NCI-H2196 (cell line): ENCODE data around the gene ZDHHC14.
"Not testable (repeated sequence)": the region's sequence is repeated elsewhere in the genome, so short reads cannot be mapped to it uniquely, and the experiment has no call there.

Experiments
- DNase-seq: peaks from one replicate; lab custom pipeline; 2025; ENCODE audit not compliant: unreplicated experiment; lab: John Stamatoyannopoulos, UW

Gene ZDHHC14

DNA sequence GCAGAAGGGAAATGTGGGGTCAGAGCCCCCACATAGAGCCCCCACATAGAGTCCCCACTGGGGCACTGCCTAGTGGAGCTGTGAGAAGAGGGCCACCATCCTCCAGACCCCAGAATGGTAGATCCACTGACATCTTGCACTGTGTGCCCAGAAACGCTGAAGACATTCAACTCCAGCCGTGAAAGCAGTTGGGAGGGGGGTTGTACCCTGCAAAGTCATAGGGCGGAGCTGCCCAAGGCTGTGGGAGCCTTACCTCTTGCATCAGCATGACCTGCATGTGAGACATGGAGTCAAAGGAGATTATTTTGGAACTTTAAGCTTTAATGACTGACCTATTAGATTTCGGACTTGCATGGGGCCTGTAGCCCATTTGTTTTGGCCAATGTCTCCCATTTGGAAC, 209.7 kb downstream of the ZDHHC14 start:
- DNase-seq = not testable (repeated sequence)

DNA sequence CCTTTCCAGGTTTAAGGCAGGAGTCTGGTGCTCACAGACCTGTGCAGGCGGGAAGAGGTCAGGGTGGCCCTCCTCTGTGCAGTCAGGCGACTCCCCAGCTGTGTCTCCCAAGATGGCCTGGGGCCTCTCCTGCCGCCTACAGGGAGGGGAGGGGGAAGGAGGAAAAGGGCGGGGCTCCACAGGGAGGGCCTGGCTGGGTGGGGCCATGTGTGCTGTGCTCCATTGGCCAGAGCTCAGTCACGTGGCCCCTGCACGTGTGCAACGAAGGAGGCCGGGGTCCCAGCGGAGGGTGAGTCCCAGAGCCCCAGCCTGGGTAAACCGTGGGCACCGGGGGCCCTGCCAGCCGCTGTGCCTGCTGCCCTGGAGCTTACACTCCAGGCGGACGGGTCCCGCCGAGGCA, 211.6 kb downstream of the ZDHHC14 start:
- DNase-seq = no peak

DNA sequence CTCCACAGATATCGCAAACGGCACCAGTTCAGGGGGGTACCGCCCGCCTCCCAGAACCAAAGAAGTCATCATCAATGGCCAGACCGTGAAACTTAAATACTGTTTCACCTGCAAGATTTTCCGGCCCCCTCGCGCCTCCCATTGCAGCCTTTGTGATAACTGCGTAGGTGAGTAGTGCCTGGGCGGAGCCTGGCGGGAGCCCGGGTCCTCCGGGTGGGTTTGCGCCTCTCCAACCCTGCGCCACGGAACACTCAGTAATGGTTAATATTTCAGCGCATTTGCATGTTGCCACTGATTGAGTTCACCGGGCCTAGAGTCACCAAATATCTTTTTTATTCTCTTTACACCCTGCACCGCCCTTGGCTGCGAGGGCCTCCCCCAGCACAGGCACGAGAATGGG, 212.0 kb downstream of the ZDHHC14 start:
- no peak for DNase-seq

DNA sequence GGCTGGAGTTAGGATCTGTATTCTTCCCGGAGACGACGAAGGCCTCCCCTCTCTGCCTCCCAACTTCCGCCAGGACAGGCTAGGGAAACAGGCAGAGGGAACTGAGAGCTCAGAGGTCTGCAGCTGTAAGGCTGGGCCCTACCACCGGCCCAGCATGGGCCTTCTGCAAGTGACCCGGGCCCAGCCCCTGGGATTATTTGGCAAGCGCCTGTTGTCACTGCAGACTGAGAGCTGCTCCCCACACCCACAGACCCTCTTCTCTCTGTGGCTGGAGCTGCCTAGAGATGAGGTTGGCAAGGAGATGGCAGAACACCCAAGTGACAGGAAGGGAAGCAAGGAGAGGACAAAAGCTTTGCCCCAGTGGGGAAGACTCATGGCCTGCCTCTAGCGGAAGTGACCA, 212.6 kb downstream of the ZDHHC14 start:
- no peak for DNase-seq

DNA sequence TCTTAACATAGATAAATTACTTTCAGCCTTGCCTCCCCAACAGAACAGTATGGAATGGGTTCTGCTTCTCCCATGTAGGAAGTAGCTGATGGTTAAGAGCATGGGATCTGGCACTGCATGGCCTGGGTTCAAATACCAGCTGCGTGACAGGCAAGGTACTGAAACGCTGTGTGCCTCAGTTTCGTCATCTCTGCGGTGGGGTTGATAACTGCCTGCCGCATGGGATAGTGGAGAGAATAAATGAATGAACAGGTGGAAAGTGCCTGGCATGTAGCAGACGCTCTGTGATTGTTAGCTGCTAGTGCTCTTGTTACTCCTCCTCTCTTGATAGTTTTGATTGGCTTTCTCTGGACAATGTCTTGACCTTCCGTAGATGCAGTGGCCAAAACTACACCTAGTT, 213.3 kb downstream of the ZDHHC14 start:
- DNase-seq = no peak

DNA sequence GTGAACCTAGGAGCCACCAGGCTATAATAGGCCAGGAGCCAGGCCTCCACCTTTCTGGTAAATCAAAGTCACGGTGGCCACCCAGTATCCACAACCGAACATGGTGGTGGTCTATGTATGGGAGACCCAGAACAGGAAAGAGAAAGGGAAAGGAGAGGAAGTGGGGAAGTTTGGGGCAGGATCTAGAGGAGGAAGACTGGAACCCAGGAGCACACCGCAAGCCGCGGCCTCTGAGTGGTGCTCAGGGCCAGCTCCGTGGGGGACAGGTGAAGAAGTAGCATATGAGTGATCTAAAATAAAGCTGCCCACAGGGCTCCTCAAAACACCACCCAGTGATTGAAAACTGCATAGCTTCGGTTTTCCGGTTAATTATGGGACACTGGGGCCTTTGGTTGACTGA, 214.8 kb downstream of the ZDHHC14 start:
- DNase-seq = no peak

DNA sequence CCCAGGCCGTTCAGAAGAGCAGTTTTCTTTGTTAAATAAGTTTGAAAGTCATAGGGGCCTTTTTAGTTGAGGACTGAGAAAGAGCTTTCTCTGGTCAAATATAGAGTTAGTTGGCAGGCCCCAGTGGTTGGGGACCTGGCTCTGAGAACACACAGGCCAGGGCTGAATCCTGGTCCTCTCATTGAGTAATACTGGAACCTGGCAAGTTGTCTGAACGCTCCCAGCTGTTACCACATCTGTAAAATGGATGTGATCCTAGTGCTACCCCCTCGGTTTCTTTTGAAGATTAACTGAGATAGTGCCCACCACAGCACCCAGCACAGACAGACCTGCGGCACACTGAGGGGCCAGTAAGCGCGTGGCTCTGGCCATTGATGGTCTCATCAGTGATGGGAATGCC, 215.5 kb downstream of the ZDHHC14 start:
- DNase-seq = no peak

DNA sequence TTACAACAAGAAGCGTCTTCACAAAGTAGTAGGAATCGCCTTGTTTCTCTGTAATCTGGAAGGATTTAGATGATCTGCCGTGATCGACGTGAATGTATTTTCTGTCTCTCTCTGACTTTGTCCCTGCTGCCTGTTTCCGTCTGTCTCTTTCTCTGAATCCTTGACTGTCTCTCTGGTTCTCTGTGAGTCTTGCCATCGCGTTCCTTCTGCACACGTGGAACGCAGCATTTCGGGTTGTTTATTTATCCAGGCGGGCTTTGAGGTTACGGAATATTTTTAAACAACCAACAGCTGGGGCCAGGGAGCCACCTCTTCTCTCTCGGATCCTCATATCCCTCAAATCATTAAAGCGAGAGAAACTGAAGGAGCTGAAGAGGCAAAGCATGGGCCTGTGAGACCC, 215.9 kb downstream of the ZDHHC14 start:
- DNase-seq = no peak

DNA sequence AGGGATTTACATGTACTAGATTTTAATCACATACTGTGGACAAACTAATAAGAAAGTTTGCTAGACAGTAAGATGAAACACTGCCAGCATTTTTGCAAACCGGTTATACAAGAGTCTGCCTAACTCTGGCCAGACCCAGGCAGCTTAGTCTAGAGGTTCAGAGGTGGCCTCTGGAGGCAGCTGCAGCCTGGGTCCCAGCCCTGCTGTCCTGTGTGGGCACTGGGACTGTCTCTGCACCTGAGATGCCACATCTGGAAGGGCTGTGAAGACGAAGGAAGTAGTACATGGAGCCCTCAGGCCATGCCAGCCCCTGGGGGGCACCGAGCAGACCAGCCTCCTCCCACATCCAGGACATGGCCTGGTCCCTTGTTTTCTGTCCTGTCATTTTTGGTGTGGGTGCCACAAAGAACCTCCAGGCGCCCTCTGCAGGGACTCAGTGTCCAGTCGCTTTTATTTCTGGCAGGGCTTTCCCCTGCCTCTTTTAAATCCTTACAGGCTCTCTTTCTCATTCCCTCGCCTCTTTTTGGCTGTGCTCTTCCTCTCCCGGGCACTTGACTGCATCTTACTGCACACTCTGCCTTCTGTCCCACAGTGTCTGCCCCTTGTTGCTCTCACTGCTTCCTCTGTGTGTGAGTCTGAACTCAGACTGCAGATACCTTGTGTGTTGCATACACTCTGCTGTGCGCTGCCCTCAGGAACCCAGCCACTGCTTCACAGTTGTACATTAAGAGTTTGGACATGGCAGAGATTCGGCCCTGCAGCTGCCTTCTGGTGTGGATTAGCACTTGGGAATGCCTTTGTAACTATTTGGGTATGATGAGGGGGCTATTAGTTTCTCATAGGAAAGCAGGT, 216.7 kb downstream of the ZDHHC14 start:
- peak; percentile 16 for DNase-seq

DNA sequence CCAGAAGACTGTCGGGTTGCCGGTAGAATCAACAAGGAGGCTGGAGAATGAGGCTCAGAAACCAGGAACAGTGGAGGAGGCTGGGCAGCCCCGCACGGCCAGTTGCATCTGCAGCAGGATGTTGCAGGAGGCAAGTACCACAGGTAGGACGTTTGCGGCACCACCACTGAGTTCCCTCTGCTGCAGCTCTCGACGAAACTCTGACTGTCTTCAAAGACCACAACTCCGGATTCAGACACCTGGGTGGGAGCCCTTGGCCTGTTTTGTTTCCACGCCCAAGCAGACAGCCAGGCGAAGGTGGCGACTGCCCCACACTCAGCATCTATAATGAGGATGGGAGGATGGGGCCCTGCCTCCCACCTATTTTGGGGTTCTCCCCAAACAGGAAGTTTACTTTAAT, 218.2 kb downstream of the ZDHHC14 start:
- no peak for DNase-seq

DNA sequence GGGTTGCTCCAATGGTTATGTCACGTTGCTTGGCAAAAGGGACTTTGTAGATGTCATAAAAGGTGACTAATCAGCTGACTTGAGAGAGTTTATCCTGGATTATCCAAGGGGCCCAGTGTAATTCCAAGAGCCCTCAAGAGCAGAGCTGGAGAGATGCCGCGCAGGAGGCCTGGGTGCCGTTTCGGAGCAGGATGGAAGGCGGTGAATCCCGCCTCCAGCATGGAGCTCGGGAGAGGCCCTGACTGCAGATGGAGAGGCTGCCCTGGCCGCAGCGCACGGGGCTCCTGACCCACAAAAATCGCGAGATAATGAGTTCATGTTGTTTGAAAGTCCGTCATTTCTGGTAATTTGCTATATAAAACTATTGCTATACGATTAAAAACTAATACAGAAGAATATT, 219.8 kb downstream of the ZDHHC14 start:
- no peak for DNase-seq

DNA sequence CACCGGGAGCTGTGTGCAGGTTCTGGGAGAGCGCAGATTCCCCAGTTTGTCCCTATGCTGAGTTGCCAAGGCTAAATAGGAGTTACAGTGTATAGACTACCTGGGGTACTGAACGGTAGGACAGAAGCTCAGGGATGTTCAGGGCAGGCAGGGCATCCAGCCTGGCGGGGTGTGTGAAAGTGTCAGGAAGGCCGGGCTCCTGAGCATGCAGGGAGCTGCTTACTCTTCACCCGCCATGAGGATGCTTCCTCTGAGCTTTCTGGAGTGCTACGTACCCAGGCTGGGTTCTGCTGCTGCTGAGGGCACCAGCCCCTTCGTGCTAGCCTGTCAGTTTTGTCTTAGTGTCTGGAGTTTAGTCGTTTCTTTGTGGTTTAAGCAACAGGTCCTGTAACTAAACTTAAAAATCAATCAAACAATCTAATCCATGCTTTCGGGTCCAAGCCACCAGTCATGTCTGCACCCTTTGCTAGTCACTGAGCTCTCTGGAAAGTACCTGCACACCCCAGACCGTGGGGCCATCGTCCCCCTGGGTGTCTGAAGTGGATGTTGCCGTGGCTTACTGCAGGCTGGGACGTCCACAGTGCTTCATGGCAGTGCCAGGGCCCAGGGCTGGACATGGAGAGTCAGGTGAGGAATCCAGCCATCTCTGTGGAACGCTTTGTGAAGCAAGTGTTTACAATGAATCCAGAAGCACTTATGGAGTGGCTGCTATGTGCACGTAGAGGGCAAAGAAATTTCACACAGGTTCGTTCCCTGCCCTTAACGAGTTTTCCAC, 221.7 kb downstream of the ZDHHC14 start:
- DNase-seq = no peak

DNA sequence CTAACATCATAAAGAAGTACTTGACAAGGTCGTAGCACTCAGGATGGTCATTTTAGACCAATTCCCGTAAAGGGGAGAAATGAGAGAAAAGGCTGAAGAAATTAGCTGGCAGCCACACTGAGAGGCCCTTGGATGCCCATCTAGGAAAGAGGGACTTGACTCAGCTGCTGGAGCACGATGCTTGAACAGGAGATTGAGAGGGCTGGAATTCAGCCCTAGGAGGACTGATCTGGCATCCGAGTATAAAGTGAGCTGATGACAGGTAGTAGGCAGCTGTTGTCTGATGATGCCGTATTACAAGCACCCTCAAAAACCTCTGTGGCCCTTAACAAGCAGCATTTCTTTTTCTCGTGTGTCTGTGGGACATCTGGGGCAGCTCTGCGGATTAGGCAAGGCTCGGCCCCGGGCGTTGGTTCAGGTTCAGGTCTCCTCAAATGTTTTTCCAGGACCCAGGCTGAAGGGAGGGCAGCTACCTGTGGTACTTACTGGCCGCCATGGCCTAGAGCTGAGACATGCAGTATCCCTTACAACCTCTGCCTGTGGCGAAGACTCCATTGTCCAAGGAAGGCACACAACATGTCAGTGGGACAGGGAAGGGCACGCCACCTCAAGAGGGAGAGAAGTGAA, 222.4 kb downstream of the ZDHHC14 start:
- no peak for DNase-seq

DNA sequence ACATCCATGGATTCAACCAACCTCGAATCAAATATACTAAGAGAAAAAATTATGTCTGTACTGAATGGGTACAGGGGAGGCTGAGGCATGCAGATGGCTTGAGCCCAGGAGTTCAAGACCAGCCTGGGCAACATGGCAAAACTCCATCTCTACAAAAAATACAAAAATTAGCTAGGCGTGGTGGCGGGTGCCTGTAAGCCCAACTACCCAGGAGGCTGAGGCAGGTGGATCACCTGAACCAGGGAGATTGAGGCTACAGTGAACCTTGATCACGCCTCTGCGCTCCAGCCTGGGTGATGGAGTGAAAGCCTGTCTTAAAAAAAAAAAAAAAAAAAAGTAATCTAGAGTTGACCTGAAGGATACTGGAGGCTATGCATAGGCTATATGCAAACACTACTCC, 223.0 kb downstream of the ZDHHC14 start:
- DNase-seq = no peak

DNA sequence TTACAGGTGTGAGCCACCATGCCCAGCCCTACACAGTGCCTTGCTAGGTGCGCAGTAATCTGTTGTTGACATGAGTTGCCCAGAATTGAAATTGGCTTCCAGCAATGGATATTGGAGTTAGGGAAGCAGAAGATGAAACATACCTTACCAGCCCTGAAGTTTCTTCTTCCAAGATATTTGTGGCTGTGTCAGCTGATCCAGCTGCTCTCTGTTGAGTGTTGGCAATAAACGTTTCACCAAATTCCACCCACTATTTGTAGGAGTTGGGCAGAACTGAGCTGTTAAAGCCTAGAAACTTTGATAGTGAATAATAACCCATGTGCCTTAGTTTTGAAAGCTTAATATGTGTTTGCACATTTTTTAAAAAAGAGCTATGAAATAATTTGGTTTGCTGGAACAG, 223.8 kb downstream of the ZDHHC14 start:
- DNase-seq = no peak

DNA sequence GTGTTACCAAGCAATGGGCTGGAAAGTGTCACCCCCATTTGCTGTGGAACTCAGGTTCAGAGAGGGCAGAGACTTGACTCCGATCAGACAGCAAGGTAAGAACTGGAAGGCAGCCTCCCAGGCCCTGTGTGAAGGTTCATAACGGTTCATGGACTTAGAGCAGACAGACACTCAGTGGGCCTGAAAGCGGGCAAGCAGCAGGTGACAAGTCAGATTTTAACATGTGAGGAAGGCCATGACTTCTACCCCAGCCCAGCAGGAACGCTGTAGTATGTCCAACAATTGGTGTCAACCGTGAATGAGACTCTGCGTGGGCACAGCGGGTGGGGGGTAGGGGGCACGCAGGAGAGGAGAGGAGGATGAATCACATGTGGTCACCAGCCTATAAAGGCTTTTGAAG, 224.5 kb downstream of the ZDHHC14 start:
- no peak for DNase-seq

DNA sequence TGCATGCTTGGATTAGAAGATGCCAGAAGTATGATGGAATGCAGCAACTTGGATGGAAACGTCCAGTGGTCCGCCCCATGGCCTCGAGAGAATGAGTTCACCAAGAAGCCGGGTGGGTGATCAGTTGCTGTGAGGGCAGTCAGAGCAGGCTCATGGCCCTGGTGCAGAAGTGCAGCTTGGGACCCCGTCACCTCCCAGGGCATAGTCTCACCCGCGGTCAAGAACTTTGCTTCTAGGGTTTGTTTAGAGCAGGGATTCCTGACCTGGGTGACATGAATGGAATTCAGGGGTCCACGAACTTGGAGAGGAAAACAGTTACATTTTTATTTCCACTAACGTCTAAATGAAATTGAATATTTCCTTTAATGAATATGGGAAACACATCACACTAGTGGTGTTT, 225.5 kb downstream of the ZDHHC14 start:
- no peak for DNase-seq

DNA sequence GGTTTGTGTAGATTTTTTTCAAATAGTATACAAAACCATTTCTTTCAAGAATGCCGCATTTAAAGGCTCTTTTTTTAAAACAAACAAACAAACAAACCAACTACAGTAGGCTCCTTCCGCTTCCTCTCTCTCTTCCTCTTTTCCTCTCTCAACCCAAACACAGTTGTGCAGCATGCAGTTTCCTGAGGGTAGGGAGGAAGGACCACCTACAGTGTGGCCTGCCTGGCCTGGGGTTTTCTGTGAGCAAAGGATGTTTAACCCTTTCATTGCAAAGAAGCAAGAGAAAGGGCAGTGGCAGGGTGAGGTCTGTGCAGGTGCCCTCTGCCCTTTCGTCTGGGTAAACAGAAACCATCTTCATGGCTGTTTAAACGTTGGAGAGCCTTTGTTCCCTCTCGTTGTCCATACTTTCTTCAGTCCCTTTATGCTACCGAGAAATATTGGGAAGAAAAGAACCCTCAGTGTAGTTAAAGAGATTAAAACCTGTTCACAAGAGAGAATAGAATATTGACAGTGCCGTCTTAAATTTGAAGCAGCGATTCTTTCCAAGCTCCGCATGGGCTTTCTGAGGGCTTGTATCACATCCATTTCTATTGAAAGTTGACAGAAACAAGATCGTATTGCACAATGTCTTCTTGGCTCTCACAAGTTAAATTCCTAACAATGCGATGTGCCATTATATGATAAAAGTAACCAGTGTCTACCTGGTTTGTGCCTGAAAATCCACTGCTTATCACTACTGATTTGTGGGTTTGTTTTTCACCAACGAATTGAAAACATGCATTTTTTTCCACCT, 226.5 kb downstream of the ZDHHC14 start:
- DNase-seq = no peak

DNA sequence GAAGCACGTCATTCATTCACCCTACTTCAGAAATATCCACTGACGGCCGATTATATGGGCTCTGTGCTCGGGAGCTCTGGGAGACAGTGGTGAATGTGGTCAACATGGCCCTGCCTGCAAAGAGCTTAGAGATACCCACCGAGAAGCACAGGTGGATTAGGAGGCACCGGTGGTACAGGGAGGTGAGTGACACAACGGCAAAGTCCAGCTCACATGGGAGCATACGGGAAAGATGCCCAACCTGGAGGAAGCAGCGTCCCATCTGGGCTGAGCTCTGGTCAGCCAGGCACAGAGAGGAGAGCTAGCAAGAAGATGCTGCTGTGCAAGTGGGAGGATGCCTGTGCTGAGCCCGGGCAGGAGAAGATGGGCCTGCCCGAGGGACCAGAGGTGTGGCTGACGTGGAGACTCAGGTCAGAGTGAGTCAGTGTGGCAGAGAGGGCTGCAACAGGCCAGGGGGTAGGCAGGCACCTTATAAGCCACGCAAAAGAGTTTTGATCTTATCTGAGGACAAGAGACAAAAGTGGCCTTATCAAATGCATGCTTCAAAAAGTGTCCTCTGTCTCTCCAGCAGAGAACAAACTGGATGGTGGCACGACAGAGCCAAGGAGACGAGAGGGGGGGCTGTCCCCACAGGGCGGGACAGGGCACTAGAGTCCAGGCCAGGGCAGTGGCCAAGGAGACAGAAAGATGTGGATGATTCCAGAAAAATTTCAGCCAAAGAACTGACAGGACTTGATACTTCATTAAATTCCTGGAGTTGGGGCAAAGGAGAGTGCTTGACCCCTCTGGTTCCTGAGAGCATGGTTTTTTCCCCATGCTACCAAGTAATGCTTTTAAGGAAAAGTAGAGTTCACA, 227.5 kb downstream of the ZDHHC14 start:
- DNase-seq = no peak

DNA sequence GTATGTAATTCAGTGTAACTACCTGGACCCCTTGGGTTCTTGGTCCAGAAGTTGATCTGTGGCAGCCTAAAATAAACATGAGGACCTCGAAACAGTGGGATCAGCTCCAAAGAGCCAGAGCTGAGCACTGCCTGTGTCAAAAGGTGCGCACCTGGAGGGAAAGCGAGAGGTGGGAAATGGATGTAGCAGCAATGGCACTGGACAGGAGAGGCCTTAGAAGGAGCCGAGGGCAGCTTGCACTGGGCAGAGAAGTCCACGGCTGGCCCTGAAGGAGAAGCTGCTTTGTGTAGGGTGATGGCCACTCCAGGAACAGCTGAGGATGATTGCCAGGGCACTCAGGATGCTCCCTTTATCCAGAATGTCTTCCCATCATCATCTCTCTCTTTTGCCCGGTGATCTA, 228.1 kb downstream of the ZDHHC14 start:
- no peak for DNase-seq
